IMR-90 (cell line): ENCODE data around the gene TMEM161A. TPM values are rescaled to one million over a fixed set of nuclear protein-coding genes. Genes with fewer than 3 reads are reported as not detected.
A peak's percentile ranks its signal among the peaks of the same experiment; 100 is the strongest.

Experiments
- ATAC-seq: fragments of 200-7000 bp; cut with Tn5 transposase; 2 replicates; pipeline ENCODE4 v1.9.1; 2020; ENCODE audit warnings: low read depth, mild to moderate bottlenecking, moderate library complexity
- BruUV-seq: library from RNA; stranded (reverse); fragments of 400-500 nt; replicated peaks from 2 replicates; lab custom pipeline; 2021; lab: Mats Ljungman, UMichigan
- CTCF ChIA-PET: fragments of 300-600 bp; formaldehyde crosslinking; extraction: SDS; loops from one replicate; lab custom pipeline; 2021; ENCODE audit warnings: antibody characterized with exemption; lab: Yijun Ruan, JAX
- POLR2A ChIA-PET: fragments of 300-600 bp; sonication (Branson Sonifier 250); formaldehyde crosslinking; loops from one replicate; lab custom pipeline; 2022; ENCODE audit warnings: antibody characterized with exemption; ENCODE audit not compliant: unreplicated experiment; lab: Charles Lee
- DNase-seq: peaks from one replicate; pipeline ENCODE4 v3.0.0; 2013
- H2AFZ ChIP-seq: replicated peaks from 2 replicates; pipeline ENCODE3; 2013; ENCODE audit warnings: low read length, mild to moderate bottlenecking; ENCODE audit not compliant: poor library complexity
- H2AK5ac ChIP-seq: 2 replicates; pipeline ENCODE4 v1.6.1; 2013; ENCODE audit warnings: low read depth, low read length, inconsistent platforms
- H2AK9ac ChIP-seq: replicated peaks from 2 replicates; pipeline ENCODE3; 2013; ENCODE audit warnings: mild to moderate bottlenecking, low read depth, low read length, moderate library complexity; ENCODE audit not compliant: poor library complexity
- H2BK120ac ChIP-seq: 2 replicates; pipeline ENCODE4 v1.6.1; 2013; ENCODE audit warnings: low read depth, low read length, inconsistent platforms
- H2BK15ac ChIP-seq: 3 replicates; pipeline ENCODE4 v1.6.1; 2013; ENCODE audit warnings: low read depth, low read length, inconsistent platforms
- H2BK20ac ChIP-seq: 2 replicates; pipeline ENCODE4 v1.6.1; 2013; ENCODE audit warnings: low read depth, mild to moderate bottlenecking, inconsistent platforms, low read length, moderate library complexity
- H2BK5ac ChIP-seq: 2 replicates; pipeline ENCODE4 v1.6.1; 2013; ENCODE audit warnings: mild to moderate bottlenecking, low read depth, low read length, inconsistent platforms; ENCODE audit not compliant: poor library complexity, severe bottlenecking
- H3K14ac ChIP-seq: replicated peaks from 2 replicates; pipeline ENCODE4 v1.6.1; 2013; ENCODE audit warnings: low read depth, low read length, inconsistent platforms
- H3K18ac ChIP-seq: 2 replicates; pipeline ENCODE4 v1.6.1; 2013; ENCODE audit warnings: low read depth, low read length, control low read depth
- H3K23ac ChIP-seq: 2 replicates; pipeline ENCODE4 v1.6.1; 2013; ENCODE audit warnings: low read depth, low read length, inconsistent platforms
- H3K27ac ChIP-seq: 2 replicates; pipeline ENCODE4 v1.5.1; 2013; ENCODE audit warnings: mild to moderate bottlenecking, control low read depth, low read length; ENCODE audit not compliant: insufficient read depth
- H3K27me3 ChIP-seq: 2 replicates; pipeline ENCODE4 v1.6.1; 2013; ENCODE audit warnings: low read length; ENCODE audit not compliant: control insufficient read depth, insufficient read depth
- H3K36me3 ChIP-seq: 2 replicates; pipeline ENCODE4 v1.6.1; 2013; ENCODE audit warnings: low read length, mixed read lengths; ENCODE audit not compliant: control insufficient read depth, insufficient read depth
- H3K4ac ChIP-seq: 2 replicates; pipeline ENCODE4 v1.6.1; 2013; ENCODE audit warnings: low read depth, low read length, inconsistent platforms
- H3K4me1 ChIP-seq: 2 replicates; pipeline ENCODE4 v1.6.1; 2013; ENCODE audit warnings: low read length, mixed read lengths; ENCODE audit not compliant: control insufficient read depth, insufficient read depth
- H3K4me2 ChIP-seq: 2 replicates; pipeline ENCODE4 v1.6.1; 2013; ENCODE audit warnings: low read depth, mild to moderate bottlenecking, control low read depth, low read length, moderate library complexity
- H3K4me3 ChIP-seq: 2 replicates; pipeline ENCODE4 v1.5.1; 2013; ENCODE audit warnings: low read depth, mild to moderate bottlenecking, control low read depth, low read length, moderate library complexity; ENCODE audit not compliant: insufficient read depth
- H3K56ac ChIP-seq: 2 replicates; pipeline ENCODE4 v1.6.1; 2013; ENCODE audit warnings: low read length, inconsistent platforms; ENCODE audit not compliant: insufficient read depth; ENCODE audit errors: extremely low read depth
- H3K79me1 ChIP-seq, 2 experiments: 2 replicates each; pipeline ENCODE4 v1.6.1; 2013; ENCODE audit warnings: low read length in 2 of 2, inconsistent platforms in 1 of 2, low read depth in 1 of 2
- H3K9ac ChIP-seq: 2 replicates; pipeline ENCODE4 v1.6.1; 2013; ENCODE audit warnings: low read depth, low read length, control low read depth
- H3K9me1 ChIP-seq: 2 replicates; pipeline ENCODE4 v1.6.1; 2013; ENCODE audit warnings: low read length, inconsistent platforms; ENCODE audit not compliant: insufficient read depth
- H3K9me3 ChIP-seq: 2 replicates; pipeline ENCODE4 v1.6.1; 2013; ENCODE audit warnings: low read length; ENCODE audit not compliant: control insufficient read depth, insufficient read depth
- H4K20me1 ChIP-seq: 2 replicates; pipeline ENCODE4 v1.6.1; 2013; ENCODE audit warnings: low read length, inconsistent platforms; ENCODE audit not compliant: insufficient read depth
- H4K5ac ChIP-seq: 2 replicates; pipeline ENCODE4 v1.6.1; 2013; ENCODE audit warnings: mild to moderate bottlenecking, low read depth, low read length, control low read depth
- H4K8ac ChIP-seq, 2 experiments: 2 replicates each; pipeline ENCODE4 v1.6.1; 2013; ENCODE audit warnings: low read depth in 2 of 2, low read length in 2 of 2, control low read depth in 1 of 2, inconsistent platforms in 1 of 2
- H4K91ac ChIP-seq: 2 replicates; pipeline ENCODE4 v1.6.1; 2013; ENCODE audit warnings: low read depth, low read length, inconsistent platforms; ENCODE audit not compliant: insufficient read depth
- BHLHE40 ChIP-seq: fragments of 150-350 bp; IDR thresholded peaks from 2 replicates; pipeline ENCODE4 v1.6.1; 2016; ENCODE audit warnings: mild to moderate bottlenecking, low read depth, low read length
- CTCF ChIP-seq: conservative IDR thresholded peaks from 2 replicates; pipeline ENCODE4 v1.5.1; 2012; ENCODE audit warnings: mild to moderate bottlenecking, low read depth, low read length, improper control_type of control experiment
- ELK1 ChIP-seq: fragments of 150-350 bp; IDR thresholded peaks from 2 replicates; pipeline ENCODE4 v1.6.1; 2016; ENCODE audit warnings: low read depth, mild to moderate bottlenecking, low read length, moderate library complexity, borderline replicate concordance
- FOS ChIP-seq: fragments of 150-350 bp; IDR thresholded peaks from 2 replicates; pipeline ENCODE4 v1.6.1; 2016; ENCODE audit warnings: low read depth, low read length
- MAFK ChIP-seq: IDR thresholded peaks from 2 replicates; pipeline ENCODE4 v1.6.1; 2012; ENCODE audit warnings: low read depth, low read length, improper control_type of control experiment
- MAZ ChIP-seq: IDR thresholded peaks from 2 replicates; pipeline ENCODE4 v1.6.1; 2012; ENCODE audit warnings: low read depth, mild to moderate bottlenecking, low read length, improper control_type of control experiment, moderate library complexity, borderline replicate concordance
- MXI1 ChIP-seq: IDR thresholded peaks from 2 replicates; pipeline ENCODE4 v1.6.1; 2012; ENCODE audit warnings: low read depth, mild to moderate bottlenecking, low read length, moderate library complexity, borderline replicate concordance
- RAD21 ChIP-seq: IDR thresholded peaks from 2 replicates; pipeline ENCODE4 v1.6.1; 2012; ENCODE audit warnings: low read length, improper control_type of control experiment
- RCOR1 ChIP-seq: IDR thresholded peaks from 2 replicates; pipeline ENCODE4 v1.6.1; 2012; ENCODE audit warnings: mild to moderate bottlenecking, low read length, improper control_type of control experiment; ENCODE audit not compliant: insufficient replicate concordance
- SMC3 ChIP-seq: fragments of 150-350 bp; IDR thresholded peaks from 2 replicates; pipeline ENCODE4 v1.6.1; 2016; ENCODE audit warnings: low read depth, mild to moderate bottlenecking, antibody characterized with exemption, low read length, moderate library complexity
- USF2 ChIP-seq: fragments of 150-350 bp; IDR thresholded peaks from 2 replicates; pipeline ENCODE4 v1.6.1; 2017; ENCODE audit warnings: mild to moderate bottlenecking, antibody characterized with exemption, low read length, low read depth
- WGBS, 2 experiments: methylation state at CpG; one replicate each; pipeline versions ENCODE4 v1.1.5 to v1.1.7; 2013; ENCODE audit warnings: missing lambda C conversion rate in 2 of 2; ENCODE audit not compliant: insufficient read length in 1 of 2; ENCODE audit errors: extremely low coverage in 2 of 2; 5-methylcytosine and 5-hydroxymethylcytosine counted together
- dilution Hi-C: fragments of 300-500 bp; cut with HindIII; formaldehyde crosslinking; loops from one replicate; pipeline ENCODE4 v1.14.3; 2018; ENCODE audit warnings: low sequenced_read_pairs; ENCODE audit not compliant: unreplicated experiment
- in situ Hi-C: fragments of 300-500 bp; cut with MboI; formaldehyde crosslinking; loops from 3 replicates; pipeline ENCODE4 v1.14.3; 2019; ENCODE audit warnings: low sequenced_read_pairs, inconsistent platforms, mixed read lengths
- intact Hi-C: fragments of 100-400 bp; cut with micrococcal nuclease; formaldehyde crosslinking; loops from 2 replicates; pipeline ENCODE4 v1.10.0; 2022
- polyA plus RNA-seq, 3 experiments: library from polyadenylated mRNA; depleted of rRNA; stranded (reverse); fragments of >200 nt; gene quantifications; 2 replicates each; pipeline ENCODE4 v1.2.3, GENCODE V29; 2012; ENCODE audit warnings: low replicate concordance in 1 of 3
- total RNA-seq: library from RNA; depleted of rRNA; stranded (reverse); fragments of >200 nt; gene quantifications from 2 replicates; pipeline ENCODE4 v1.2.3, GENCODE V29; 2012

Gene TMEM161A
- total and polyA plus RNA-seq, 2 of the 4 experiments (the other 2 are of a cell fraction), result 11.1 to 34.8 TPM

- TF ChIP-seq MAZ (no peak), RAD21 (peak; percentile 23; the same call in 1 of the 2 replicates)
These were observed 22.3 kb downstream of the TMEM161A start (continued) for GRCh38 chr19:19115954-19116353.

GRCh38 chr19:19113040-19113626, 25.1 kb downstream of the TMEM161A start:
- H3K36me3 ChIP-seq, result 0 out of 2 replicates have a peak, but pooled peaks cover 1% of the 10 kb centered on the region
- no peak overlapping the region for H3K9ac ChIP-seq
- ChIA-PET POLR2A (no interaction called here), CTCF (no interaction called here)
- H3K27ac ChIP-seq, result no peak overlapping the region
- no peak overlapping the region; the same call in 1 of the 2 replicates for H3K4me2 ChIP-seq
- 16% methylated on average over 2 of the region's 7 CpGs; no CpG with 5 or more reads in 1 of the 2 experiments for WGBS, 2 experiments
- peak overlapping the region; percentile 81 for H2AK9ac ChIP-seq
- H3K9me3 ChIP-seq, result no peaks in the 10 kb centered on the region
- H3K79me1 ChIP-seq, result no peaks in the 10 kb centered on the region
- H2AFZ ChIP-seq, result peak overlapping the region; percentile 91
- H3K56ac ChIP-seq, result no peak overlapping the region
- peak overlapping the region in 1 of 2 experiments; percentile 82; a peak in 2 of 4 replicates for H4K8ac ChIP-seq
- no peak overlapping the region for H2BK120ac ChIP-seq
- no peaks in the 10 kb centered on the region; the same call in 1 of the 2 replicates for H3K9me1 ChIP-seq
- intact Hi-C loops (loop anchor here (1.0 kb wide), 1 partner anchor 59 kb away; no protein-coding TSS in a partner anchor), in situ Hi-C loops (no loop called here), dilution Hi-C loops (no loop called here)
- peaks cover 20% of the 10 kb centered on the region for H3K4me1 ChIP-seq
- no peak overlapping the region for H2BK5ac ChIP-seq
- no peak overlapping the region; the same call in 1 of the 2 replicates for H3K14ac ChIP-seq
- H2BK20ac ChIP-seq, result no peak overlapping the region
- no peak overlapping the region for H2AK5ac ChIP-seq
- no peaks in the 10 kb centered on the region for H4K20me1 ChIP-seq
- TF ChIP-seq MXI1, result no peak
- TF ChIP-seq SMC3, result peak; percentile 34; the same call in 1 of the 2 replicates
- no peak for TF ChIP-seq MAZ
- TF ChIP-seq CTCF, result peak; percentile 57
- TF ChIP-seq FOS, result no peak
- TF ChIP-seq RCOR1, result no peak
- no peak for TF ChIP-seq BHLHE40
- TF ChIP-seq RAD21, result peak; percentile 63
- TF ChIP-seq USF2, result no peak
- no peak for TF ChIP-seq MAFK
- TF ChIP-seq ELK1, result no peak
- H3K23ac ChIP-seq, result no peak overlapping the region
- no peak overlapping the region for H2BK15ac ChIP-seq
- no TSS peak for BruUV-seq
- DNase-seq (peak; percentile 74), ATAC-seq (peak; percentile 84)
- H3K4ac ChIP-seq, result no peak overlapping the region; the same call in 1 of the 2 replicates
- H3K18ac ChIP-seq, result no peak overlapping the region
- no peak overlapping the region for H3K4me3 ChIP-seq
- H4K91ac ChIP-seq, result no peak overlapping the region
- H3K27me3 ChIP-seq, result no peaks in the 10 kb centered on the region
- H4K5ac ChIP-seq, result no peak overlapping the region; the same call in 1 of the 2 replicates
